ENCODE measurements around the gene POLR3GL.

GRCh38 chr1:145949219-145949618 is 15.3 kb upstream of the POLR3GL start:
- TF ChIP-seq ZFP3 (CRISPR knock-in tag; IDR thresholded peaks at IDR 0.05) (no peak), CSDC2 (CRISPR knock-in tag; IDR thresholded peaks at IDR 0.05) (no peak)

Data from SK-N-SH treated with all-trans-retinoic acid at 6 μM for 48 hours (cell line).